CD4-positive, alpha-beta T cell (primary cell): ENCODE results near the gene ADCK2. TPM values are rescaled to one million over a fixed set of nuclear protein-coding genes. Genes with fewer than 3 reads are reported as not detected.

Experiments used
- ATAC-seq: fragments of 200-7000 bp; cut with Tn5 transposase; one replicate; pipeline ENCODE4 v1.10.0; 2022; ENCODE audit warnings: mild to moderate bottlenecking; ENCODE audit not compliant: poor library complexity
- CTCF ChIA-PET: fragments of 350-600 bp; sonication (Branson Sonifier 250); formaldehyde crosslinking; loops from one replicate; lab custom pipeline; 2021; ENCODE audit warnings: antibody characterized with exemption, inconsistent platforms; lab: Charles Lee
- POLR2A ChIA-PET: fragments of 350-600 bp; sonication (Branson Sonifier 250); formaldehyde crosslinking; loops from one replicate; lab custom pipeline; 2021; ENCODE audit warnings: antibody characterized with exemption, inconsistent platforms; lab: Charles Lee
- DNase-seq, 14 experiments: peaks; one replicate each; pipeline ENCODE4 v3.0.0-alpha.2; 2013 to 2020; ENCODE audit warnings: mixed read lengths in 2 of 14
- H3K27ac ChIP-seq, 2 donors: one replicate each; pipeline versions ENCODE4 v1.5.1 to v1.7.0; 2013; ENCODE audit warnings: low read length in 2 of 2, low read depth in 1 of 2, mild to moderate bottlenecking in 1 of 2
- H3K27me3 ChIP-seq, 2 experiments: 1 replicate in 1 of 2; 2 replicates in 1 of 2; pipeline versions ENCODE4 v1.6.1 to v1.7.0; 2013; ENCODE audit warnings: low read length in 2 of 2, control low read depth in 1 of 2, mild to moderate bottlenecking in 1 of 2, moderate library complexity in 1 of 2; ENCODE audit not compliant: insufficient read depth in 2 of 2, control insufficient read depth in 1 of 2
- H3K36me3 ChIP-seq: one replicate; pipeline ENCODE4 v1.6.1; 2013; ENCODE audit warnings: low read length, control low read depth; ENCODE audit not compliant: insufficient read depth
- H3K4me1 ChIP-seq: one replicate; pipeline ENCODE4 v1.6.1; 2013; ENCODE audit warnings: low read length, control low read depth; ENCODE audit not compliant: insufficient read depth
- H3K4me3 ChIP-seq: one replicate; pipeline ENCODE4 v1.5.1; 2013; ENCODE audit warnings: mild to moderate bottlenecking, low read length, moderate library complexity
- H3K9me3 ChIP-seq, 2 experiments: 1 replicate in 1 of 2; 2 replicates in 1 of 2; pipeline versions ENCODE4 v1.6.1 to v1.7.0; 2013; ENCODE audit warnings: low read length in 2 of 2, mild to moderate bottlenecking in 2 of 2, control low read depth in 1 of 2, moderate library complexity in 1 of 2; ENCODE audit not compliant: control insufficient read depth in 1 of 2, insufficient read depth in 1 of 2
- H3K27ac Mint-ChIP-seq: one replicate; pipeline ENCODE4 v1.8.0; 2020; ENCODE audit warnings: mixed read lengths
- H3K27me3 Mint-ChIP-seq: one replicate; pipeline ENCODE4 v1.8.0; 2021; ENCODE audit warnings: mixed read lengths
- H3K36me3 Mint-ChIP-seq: one replicate; pipeline ENCODE4 v1.8.0; 2021; ENCODE audit warnings: low read depth, mixed read lengths
- H3K4me1 Mint-ChIP-seq: one replicate; pipeline ENCODE4 v1.8.0; 2021; ENCODE audit warnings: low read depth, mixed read lengths
- H3K4me3 Mint-ChIP-seq: one replicate; pipeline ENCODE4 v1.8.0; 2020; ENCODE audit warnings: mild to moderate bottlenecking, mixed read lengths
- H3K9me3 Mint-ChIP-seq: one replicate; pipeline ENCODE4 v1.8.0; 2020; ENCODE audit warnings: mixed read lengths
- CTCF ChIP-seq: fragments of 200-600 bp; IDR thresholded peaks from one replicate; pipeline ENCODE4 v1.8.0; 2022; ENCODE audit warnings: antibody characterized with exemption, mild to moderate bottlenecking
- intact Hi-C, 2 experiments: fragments of 100-400 bp; cut with DNase I in 1 of 2; cut with micrococcal nuclease in 1 of 2; formaldehyde crosslinking; loops; one replicate each; pipeline versions ENCODE4 v1.15.1 to v1.9.0; 2023 to 2025; cut with DNase I, micrococcal nuclease
- total RNA-seq, 174 experiments: library from RNA in 2 of 174; stranded (reverse) in 2 of 174; gene quantifications; one replicate each; pipeline ENCODE4 v1.2.3 and lab custom pipeline; 2021 to 2026

Gene ADCK2
- total RNA-seq, 2 experiments from 2014 or later: 14.8 to 15.7 TPM

- TF ChIP-seq CTCF: no peak
- CTCF ChIA-PET: no interaction called here
- no peaks in the 10 kb centered on the region for H3K36me3 ChIP-seq
- no peak overlapping the region for H3K4me3 Mint-ChIP-seq
- intact Hi-C loops: loop anchor here in 1 of 2 experiments (10.0 kb wide), 1 partner anchor 360 kb away; the partner anchor contains the start of gene MRPS33
- no peak for ATAC-seq
- peaks cover 20% of the 10 kb centered on the region for H3K4me1 ChIP-seq
- H3K36me3 Mint-ChIP-seq: no peaks in the 10 kb centered on the region
- no peaks in the 10 kb centered on the region for H3K9me3 Mint-ChIP-seq
- DNase-seq: no peak
- H3K27me3 ChIP-seq: no peaks in the 10 kb centered on the region
- POLR2A ChIA-PET: no interaction called here
- H3K9me3 ChIP-seq: no peaks in the 10 kb centered on the region
- H3K27ac Mint-ChIP-seq: no peak overlapping the region
- H3K4me3 ChIP-seq: no peak overlapping the region
- H3K27ac ChIP-seq: no peak overlapping the region
- H3K27me3 Mint-ChIP-seq: peaks cover 38% of the 10 kb centered on the region
- H3K4me1 Mint-ChIP-seq: peaks cover 18% of the 10 kb centered on the region
These were observed 18.1 kb upstream of the ADCK2 start for GRCh38 chr7:140654661-140655060.

- H3K27me3 ChIP-seq: no peaks in the 10 kb centered on the region
- no peak for TF ChIP-seq CTCF
These were observed 17.0 kb upstream of the ADCK2 start for GRCh38 chr7:140655511-140656408.

GRCh38 chr7:140656548-140657515, 15.9 kb upstream of the ADCK2 start:
- Histone ChIP-seq H3K36me3 (no peaks in the 10 kb centered on the region), H3K9me3 (no peaks in the 10 kb centered on the region), H3K4me3 (peak overlapping the region; percentile 43), H3K27me3 (no peaks in the 10 kb centered on the region), H3K27ac (no peak overlapping the region), H3K4me1 (peaks cover 20% of the 10 kb centered on the region)
- Mint-ChIP-seq H3K4me3 (peak overlapping the region; percentile 82), H3K4me1 (peaks cover 18% of the 10 kb centered on the region), H3K27me3 (peaks cover 37% of the 10 kb centered on the region), H3K9me3 (no peaks in the 10 kb centered on the region), H3K36me3 (no peaks in the 10 kb centered on the region), H3K27ac (peak overlapping the region; percentile 76)
- ATAC-seq (peak; percentile 66), DNase-seq (peak in 9 of 14 experiments; percentile 18 to 69 (median 32))
- ChIA-PET CTCF (interaction anchor here (1.1 kb wide), 1 partner anchor 10 kb away, joined by 3 read pairs; no protein-coding TSS in a partner anchor), POLR2A (interaction anchor here (1.0 kb wide), 1 partner anchor 169 kb away, joined by 3 read pairs; no protein-coding TSS in a partner anchor)
- intact Hi-C loops: loop anchor here in 1 of 2 experiments (10.0 kb wide), 1 partner anchor 358 kb away; the partner anchor contains the start of gene MRPS33
- no peak for TF ChIP-seq CTCF

More at GRCh38 chr7:140655511-140656408, 17.0 kb upstream of the ADCK2 start:
- no peaks in the 10 kb centered on the region for H3K36me3 Mint-ChIP-seq
- H3K4me1 Mint-ChIP-seq: peaks cover 18% of the 10 kb centered on the region
- H3K27ac Mint-ChIP-seq: peak overlapping the region; percentile 76
- H3K9me3 Mint-ChIP-seq: no peaks in the 10 kb centered on the region
- Histone ChIP-seq H3K9me3 (no peaks in the 10 kb centered on the region), H3K36me3 (no peaks in the 10 kb centered on the region), H3K4me1 (peaks cover 20% of the 10 kb centered on the region), H3K27ac (no peak overlapping the region), H3K4me3 (no peak overlapping the region)
- ChIA-PET CTCF (no interaction called here), POLR2A (interaction anchor here (1.0 kb wide), 1 partner anchor 168 kb away, joined by 3 read pairs; no protein-coding TSS in a partner anchor)
- intact Hi-C loops: loop anchor here in 1 of 2 experiments (10.0 kb wide), 1 partner anchor 359 kb away; the partner anchor contains the start of gene MRPS33
- DNase-seq (peak in 1 of 14 experiments; percentile 14), ATAC-seq (no peak)
- H3K27me3 Mint-ChIP-seq: peaks cover 37% of the 10 kb centered on the region
- peak overlapping the region; percentile 82 for H3K4me3 Mint-ChIP-seq
